NB4 (cell line): Measurements from ENCODE around the gene RTCA.

Experiments
- CTCF ChIP-seq: IDR thresholded peaks from one replicate; pipeline ENCODE4 v1.5.1; 2012; ENCODE audit warnings: low read depth, low read length
- MYC ChIP-seq: IDR thresholded peaks from 2 replicates; pipeline ENCODE4 v1.6.1; 2011; ENCODE audit warnings: low read depth, low read length
- POLR2A ChIP-seq: IDR thresholded peaks from 2 replicates; pipeline ENCODE4 v1.6.1; 2011; ENCODE audit warnings: mild to moderate bottlenecking; ENCODE audit not compliant: insufficient read length; ENCODE audit errors: extremely low read depth
- TF ChIP-seq, protein P1 (sequence below): IDR thresholded peaks from 2 replicates; pipeline ENCODE4 v1.6.1; 2011; ENCODE audit warnings: low read depth, low read length

DNA sequence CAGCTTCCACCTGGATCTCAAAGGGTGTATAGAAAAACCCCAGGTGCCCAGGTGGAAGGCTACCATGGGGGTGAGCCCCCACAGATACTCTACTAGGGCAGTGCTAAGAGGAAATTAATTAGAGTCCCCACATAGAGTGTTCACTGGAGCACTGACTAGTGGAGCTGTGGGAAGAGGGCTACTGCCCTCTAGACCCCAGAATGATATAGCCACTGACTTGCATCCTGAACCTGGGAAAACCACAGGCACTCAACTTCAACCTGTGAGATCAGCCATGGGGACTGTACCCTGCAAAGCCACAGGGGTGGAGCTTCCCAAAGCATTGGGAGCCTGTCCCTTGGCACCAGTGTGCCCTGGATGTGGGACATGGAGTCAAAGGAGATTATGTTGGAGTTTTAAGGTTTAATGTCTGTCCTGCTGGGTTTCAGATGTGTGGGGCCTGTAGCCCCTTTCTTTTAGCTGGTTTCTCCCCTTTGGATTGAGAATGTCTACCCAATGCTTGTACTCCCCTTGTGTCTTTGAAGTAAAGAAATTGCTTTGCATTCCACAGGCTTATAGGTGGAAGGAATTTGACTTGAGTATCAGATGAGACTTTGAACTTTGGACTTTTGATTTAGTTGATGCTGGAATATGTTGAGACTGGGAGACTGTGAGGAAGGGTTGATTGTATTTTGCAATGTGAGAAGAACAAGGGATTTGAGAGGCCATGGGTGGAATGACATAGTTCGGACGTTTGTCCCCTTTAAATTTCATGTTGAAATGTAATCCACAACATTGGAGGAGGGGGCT lies 54.5 kb downstream of the RTCA start:
- no peak for TF ChIP-seq POLR2A
- no peak for TF ChIP-seq CTCF
- TF ChIP-seq MYC, result no peak
- TF ChIP-seq, protein P1, sequence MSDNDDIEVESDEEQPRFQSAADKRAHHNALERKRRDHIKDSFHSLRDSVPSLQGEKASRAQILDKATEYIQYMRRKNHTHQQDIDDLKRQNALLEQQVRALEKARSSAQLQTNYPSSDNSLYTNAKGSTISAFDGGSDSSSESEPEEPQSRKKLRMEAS, result no peak
